WTC11 (cell line): ENCODE results near the gene PAQR3. TPM values are rescaled to one million over a fixed set of nuclear protein-coding genes. Genes with fewer than 3 reads are reported as not detected.

Experiments
- ATAC-seq: fragments of 200-7000 bp; cut with Tn5 transposase; 2 replicates; pipeline ENCODE4 v1.10.0; 2021; ENCODE audit warnings: mild to moderate bottlenecking, moderate library complexity
- CTCF ChIA-PET: fragments of 300-600 bp; sonication (Branson Sonifier 250); formaldehyde crosslinking; loops from one replicate; lab custom pipeline; 2021; ENCODE audit warnings: antibody characterized with exemption; lab: Charles Lee
- POLR2A ChIA-PET: fragments of 350-600 bp; sonication (Branson Sonifier 250); formaldehyde crosslinking; loops from one replicate; lab custom pipeline; 2021; ENCODE audit warnings: antibody characterized with exemption; lab: Charles Lee
- DNase-seq: peaks from one replicate; pipeline ENCODE4 v3.0.0; 2021; ENCODE audit warnings: low spot score
- H3K27ac Mint-ChIP-seq: 2 replicates; pipeline ENCODE4 v1.8.0; 2021; ENCODE audit warnings: mixed read lengths
- H3K27me3 Mint-ChIP-seq: 2 replicates; pipeline ENCODE4 v1.8.0; 2021; ENCODE audit warnings: low read depth, mild to moderate bottlenecking, moderate library complexity, mixed read lengths
- H3K36me3 Mint-ChIP-seq: 2 replicates; pipeline ENCODE4 v1.8.0; 2021; ENCODE audit warnings: mixed read lengths
- H3K4me1 Mint-ChIP-seq: 2 replicates; pipeline ENCODE4 v1.8.0; 2022; ENCODE audit warnings: mixed read lengths
- H3K4me3 Mint-ChIP-seq: 2 replicates; pipeline ENCODE4 v1.8.0; 2021; ENCODE audit warnings: mild to moderate bottlenecking, moderate library complexity, mixed read lengths
- H3K9me3 Mint-ChIP-seq: 2 replicates; pipeline ENCODE4 v1.8.0; 2021; ENCODE audit warnings: mixed read lengths
- CREB1 ChIP-seq: sonication (generic); formaldehyde crosslinking; IDR thresholded peaks from 2 replicates; pipeline ENCODE4 v1.8.0; 2023; ENCODE audit warnings: mild to moderate bottlenecking, missing genetic modification reagents
- EMX1 ChIP-seq: fragments of 250-450 bp; sonication (Bioruptor Pico); IDR thresholded peaks from 2 replicates; pipeline ENCODE4 v1.8.0; 2021; ENCODE audit warnings: mild to moderate bottlenecking
- ETV6 ChIP-seq: sonication (generic); formaldehyde crosslinking; IDR thresholded peaks from 2 replicates; pipeline ENCODE4 v1.8.1; 2022; ENCODE audit warnings: mild to moderate bottlenecking, missing genetic modification reagents
- GTF2I ChIP-seq: fragments of 250-450 bp; sonication (Bioruptor Pico); conservative IDR thresholded peaks from 2 replicates; pipeline ENCODE4 v1.4.0; 2021; ENCODE audit warnings: mild to moderate bottlenecking
- JAZF1 ChIP-seq: fragments of 250-450 bp; sonication (Bioruptor Pico); IDR thresholded peaks from 2 replicates; pipeline ENCODE4 v1.9.0; 2021; ENCODE audit warnings: moderate library complexity, mild to moderate bottlenecking, inconsistent platforms
- SOX15 ChIP-seq: fragments of 250-450 bp; sonication (Bioruptor Pico); IDR thresholded peaks from 2 replicates; pipeline ENCODE4 v1.9.0; 2021; ENCODE audit warnings: mild to moderate bottlenecking
- TCF7 ChIP-seq: sonication (generic); formaldehyde crosslinking; IDR thresholded peaks from 2 replicates; pipeline ENCODE4 v1.8.0; 2022; ENCODE audit warnings: mild to moderate bottlenecking, low read depth, missing genetic modification reagents, moderate library complexity
- ZNF121 ChIP-seq: sonication (generic); formaldehyde crosslinking; IDR thresholded peaks from 2 replicates; pipeline ENCODE4 v1.8.0; 2023; ENCODE audit warnings: missing genetic modification reagents
- ZNF263 ChIP-seq: sonication (generic); formaldehyde crosslinking; IDR thresholded peaks from 2 replicates; pipeline ENCODE4 v1.8.1; 2022; ENCODE audit warnings: low read depth, mild to moderate bottlenecking, moderate library complexity, missing genetic modification reagents
- ZNF317 ChIP-seq: sonication (generic); formaldehyde crosslinking; IDR thresholded peaks from 2 replicates; pipeline ENCODE4 v1.8.1; 2023; ENCODE audit warnings: low read depth, mild to moderate bottlenecking, moderate library complexity, missing genetic modification reagents, borderline replicate concordance
- ZNF416 ChIP-seq: fragments of 250-450 bp; sonication (Bioruptor Pico); IDR thresholded peaks from 2 replicates; pipeline ENCODE4 v1.9.0; 2021; ENCODE audit warnings: mild to moderate bottlenecking, inconsistent platforms
- ZNF671 ChIP-seq: fragments of 250-450 bp; sonication (Bioruptor Pico); IDR thresholded peaks from 2 replicates; pipeline ENCODE4 v1.8.0; 2021; ENCODE audit warnings: mild to moderate bottlenecking
- total RNA-seq: library from RNA; stranded (reverse); gene quantifications from 3 replicates; pipeline ENCODE4 v1.2.3, GENCODE V29; 2021
- TF ChIP-seq, protein P1 (sequence below): fragments of 250-450 bp; sonication (Bioruptor Pico); IDR thresholded peaks from 2 replicates; pipeline ENCODE4 v1.9.0; 2021; ENCODE audit warnings: mild to moderate bottlenecking
- TF ChIP-seq, protein P2 (sequence below): sonication (generic); formaldehyde crosslinking; IDR thresholded peaks from 2 replicates; pipeline ENCODE4 v1.8.0; 2022; ENCODE audit warnings: mild to moderate bottlenecking, missing genetic modification reagents
- TF ChIP-seq, protein P3 (sequence below): fragments of 250-450 bp; sonication (Bioruptor Pico); conservative IDR thresholded peaks from 2 replicates; pipeline ENCODE4 v1.9.0; 2021; ENCODE audit warnings: mild to moderate bottlenecking
- TF ChIP-seq, protein P4 (sequence below): sonication (generic); formaldehyde crosslinking; IDR thresholded peaks from 2 replicates; pipeline ENCODE4 v1.8.1; 2022; ENCODE audit warnings: missing genetic modification reagents, borderline replicate concordance
- TF ChIP-seq, protein P5 (sequence below): sonication (generic); formaldehyde crosslinking; IDR thresholded peaks from 2 replicates; pipeline ENCODE4 v1.8.1; 2023; ENCODE audit warnings: mild to moderate bottlenecking, missing genetic modification reagents

The PAQR3 gene
- total RNA-seq, 1 experiment from 2014 or later = 28.1 TPM

DNA sequence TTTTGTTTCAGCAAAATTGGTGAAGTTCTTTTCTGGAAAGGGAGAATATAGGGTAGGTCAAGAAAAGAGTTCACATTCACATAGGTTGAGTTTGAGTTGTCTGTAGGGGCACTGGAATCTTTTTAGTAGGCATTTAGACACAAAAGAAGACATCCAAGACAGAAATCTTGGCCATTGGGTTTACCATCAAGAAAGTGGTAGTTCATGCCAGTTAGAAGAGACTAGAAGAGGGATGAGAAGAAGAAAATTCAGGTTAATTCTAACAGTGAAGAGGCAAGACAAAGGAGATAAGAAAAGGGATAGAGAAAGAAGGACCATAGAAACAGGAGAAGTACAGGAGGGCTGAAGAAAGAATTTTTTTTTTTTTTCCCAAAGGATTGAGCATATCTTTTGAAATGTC is 39.9 kb downstream of the PAQR3 start:
- Mint-ChIP-seq H3K27ac (no peak overlapping the region), H3K4me1 (no peaks in the 10 kb centered on the region), H3K9me3 (no peaks in the 10 kb centered on the region), H3K36me3 (0 out of 2 replicates have a peak, but pooled peaks cover 3% of the 10 kb centered on the region), H3K4me3 (no peak overlapping the region), H3K27me3 (no peaks in the 10 kb centered on the region)
- ATAC-seq (no peak), DNase-seq (no peak)
- POLR2A ChIA-PET = no interaction called here
- TF ChIP-seq ZNF416 (CRISPR knock-in tag) (no peak), ZNF121 (CRISPR knock-in tag) (no peak), JAZF1 (CRISPR knock-in tag) (no peak), EMX1 (CRISPR knock-in tag) (no peak), GTF2I (CRISPR knock-in tag) (no peak), ZNF671 (no peak), CREB1 (no peak), ZNF317 (CRISPR knock-in tag) (no peak)
- TF ChIP-seq, protein P1, sequence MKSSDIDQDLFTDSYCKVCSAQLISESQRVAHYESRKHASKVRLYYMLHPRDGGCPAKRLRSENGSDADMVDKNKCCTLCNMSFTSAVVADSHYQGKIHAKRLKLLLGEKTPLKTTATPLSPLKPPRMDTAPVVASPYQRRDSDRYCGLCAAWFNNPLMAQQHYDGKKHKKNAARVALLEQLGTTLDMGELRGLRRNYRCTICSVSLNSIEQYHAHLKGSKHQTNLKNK (CRISPR knock-in tag) = no peak
- TF ChIP-seq, protein P2, sequence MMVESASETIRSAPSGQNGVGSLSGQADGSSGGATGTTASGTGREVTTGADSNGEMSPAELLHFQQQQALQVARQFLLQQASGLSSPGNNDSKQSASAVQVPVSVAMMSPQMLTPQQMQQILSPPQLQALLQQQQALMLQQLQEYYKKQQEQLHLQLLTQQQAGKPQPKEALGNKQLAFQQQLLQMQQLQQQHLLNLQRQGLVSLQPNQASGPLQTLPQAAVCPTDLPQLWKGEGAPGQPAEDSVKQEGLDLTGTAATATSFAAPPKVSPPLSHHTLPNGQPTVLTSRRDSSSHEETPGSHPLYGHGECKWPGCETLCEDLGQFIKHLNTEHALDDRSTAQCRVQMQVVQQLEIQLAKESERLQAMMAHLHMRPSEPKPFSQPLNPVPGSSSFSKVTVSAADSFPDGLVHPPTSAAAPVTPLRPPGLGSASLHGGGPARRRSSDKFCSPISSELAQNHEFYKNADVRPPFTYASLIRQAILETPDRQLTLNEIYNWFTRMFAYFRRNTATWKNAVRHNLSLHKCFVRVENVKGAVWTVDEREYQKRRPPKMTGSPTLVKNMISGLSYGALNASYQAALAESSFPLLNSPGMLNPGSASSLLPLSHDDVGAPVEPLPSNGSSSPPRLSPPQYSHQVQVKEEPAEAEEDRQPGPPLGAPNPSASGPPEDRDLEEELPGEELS (CRISPR knock-in tag) = no peak
- TF ChIP-seq, protein P3, sequence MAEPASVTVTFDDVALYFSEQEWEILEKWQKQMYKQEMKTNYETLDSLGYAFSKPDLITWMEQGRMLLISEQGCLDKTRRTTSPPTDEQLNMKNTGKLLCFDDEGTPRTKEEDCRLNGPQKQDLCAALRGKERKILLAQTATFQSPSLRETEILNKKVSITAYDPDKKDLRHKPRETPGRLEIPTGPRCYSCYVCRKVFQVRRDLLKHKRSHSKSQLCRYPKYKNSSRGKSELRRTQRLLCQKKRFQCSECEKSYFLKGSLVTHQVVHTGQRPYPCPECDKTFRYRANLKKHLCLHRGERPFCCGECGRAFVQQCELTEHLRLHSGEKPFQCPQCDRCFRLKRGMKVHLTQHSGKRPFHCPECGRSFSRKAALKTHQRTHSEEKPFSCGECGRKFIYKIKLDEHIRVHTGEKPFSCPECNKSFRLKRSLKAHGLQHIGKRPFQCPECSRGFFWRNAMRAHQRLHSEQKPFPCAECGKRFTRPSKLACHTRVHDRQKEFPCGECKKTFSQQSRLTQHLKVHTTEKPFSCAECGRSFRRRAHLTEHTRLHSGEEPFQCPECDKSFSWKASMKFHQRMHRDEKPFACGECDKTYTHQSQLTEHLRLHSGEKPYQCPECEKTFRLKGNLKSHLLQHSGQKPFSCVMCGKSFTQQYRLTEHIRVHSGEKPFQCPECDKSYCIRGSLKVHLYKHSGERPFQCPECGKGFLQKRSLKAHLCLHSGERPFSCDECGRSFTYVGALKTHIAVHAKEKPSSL (CRISPR knock-in tag) = no peak
- TF ChIP-seq, protein P4, sequence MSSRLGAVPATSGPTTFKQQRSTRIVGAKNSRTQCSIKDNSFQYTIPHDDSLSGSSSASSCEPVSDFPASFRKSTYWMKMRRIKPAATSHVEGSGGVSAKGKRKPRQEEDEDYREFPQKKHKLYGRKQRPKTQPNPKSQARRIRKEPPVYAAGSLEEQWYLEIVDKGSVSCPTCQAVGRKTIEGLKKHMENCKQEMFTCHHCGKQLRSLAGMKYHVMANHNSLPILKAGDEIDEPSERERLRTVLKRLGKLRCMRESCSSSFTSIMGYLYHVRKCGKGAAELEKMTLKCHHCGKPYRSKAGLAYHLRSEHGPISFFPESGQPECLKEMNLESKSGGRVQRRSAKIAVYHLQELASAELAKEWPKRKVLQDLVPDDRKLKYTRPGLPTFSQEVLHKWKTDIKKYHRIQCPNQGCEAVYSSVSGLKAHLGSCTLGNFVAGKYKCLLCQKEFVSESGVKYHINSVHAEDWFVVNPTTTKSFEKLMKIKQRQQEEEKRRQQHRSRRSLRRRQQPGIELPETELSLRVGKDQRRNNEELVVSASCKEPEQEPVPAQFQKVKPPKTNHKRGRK (CRISPR knock-in tag) = no peak
- TF ChIP-seq, protein P5, sequence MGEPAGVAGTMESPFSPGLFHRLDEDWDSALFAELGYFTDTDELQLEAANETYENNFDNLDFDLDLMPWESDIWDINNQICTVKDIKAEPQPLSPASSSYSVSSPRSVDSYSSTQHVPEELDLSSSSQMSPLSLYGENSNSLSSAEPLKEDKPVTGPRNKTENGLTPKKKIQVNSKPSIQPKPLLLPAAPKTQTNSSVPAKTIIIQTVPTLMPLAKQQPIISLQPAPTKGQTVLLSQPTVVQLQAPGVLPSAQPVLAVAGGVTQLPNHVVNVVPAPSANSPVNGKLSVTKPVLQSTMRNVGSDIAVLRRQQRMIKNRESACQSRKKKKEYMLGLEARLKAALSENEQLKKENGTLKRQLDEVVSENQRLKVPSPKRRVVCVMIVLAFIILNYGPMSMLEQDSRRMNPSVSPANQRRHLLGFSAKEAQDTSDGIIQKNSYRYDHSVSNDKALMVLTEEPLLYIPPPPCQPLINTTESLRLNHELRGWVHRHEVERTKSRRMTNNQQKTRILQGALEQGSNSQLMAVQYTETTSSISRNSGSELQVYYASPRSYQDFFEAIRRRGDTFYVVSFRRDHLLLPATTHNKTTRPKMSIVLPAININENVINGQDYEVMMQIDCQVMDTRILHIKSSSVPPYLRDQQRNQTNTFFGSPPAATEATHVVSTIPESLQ = no peak
- CTCF ChIA-PET = no interaction called here

DNA sequence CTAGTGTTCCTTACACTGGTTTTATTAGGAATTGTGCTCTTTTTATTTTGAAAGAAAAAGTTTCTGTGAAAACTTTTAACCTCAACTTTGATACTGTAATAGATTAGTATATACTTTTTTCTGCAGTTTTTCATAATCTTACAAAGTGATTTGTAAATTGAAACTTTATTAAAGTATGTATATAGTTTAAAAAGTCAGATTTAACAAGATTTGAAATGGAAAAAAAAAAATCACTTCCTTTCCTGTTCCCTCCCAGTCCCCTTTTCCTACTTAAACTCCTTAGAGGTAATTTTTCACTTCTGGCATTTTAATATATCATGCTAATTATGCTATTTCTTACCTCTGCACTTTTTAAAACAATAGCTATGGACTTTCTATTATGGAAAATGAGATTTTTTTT is 49.3 kb downstream of the PAQR3 start:
- no peak for TF ChIP-seq ZNF263 (CRISPR knock-in tag)
- TF ChIP-seq TCF7 (CRISPR knock-in tag) = no peak
- TF ChIP-seq, protein P4 (CRISPR knock-in tag) = no peak
- TF ChIP-seq ETV6 (CRISPR knock-in tag) = no peak
- no peak for TF ChIP-seq SOX15 (CRISPR knock-in tag)
- TF ChIP-seq EMX1 (CRISPR knock-in tag) = no peak
- ChIA-PET CTCF (no interaction called here), POLR2A (no interaction called here)
- no peaks in the 10 kb centered on the region for H3K4me1 Mint-ChIP-seq
- DNase-seq = no peak
- no peak overlapping the region for H3K4me3 Mint-ChIP-seq
- H3K9me3 Mint-ChIP-seq = no peaks in the 10 kb centered on the region
- no peak overlapping the region for H3K27ac Mint-ChIP-seq
- H3K27me3 Mint-ChIP-seq = no peaks in the 10 kb centered on the region
- ATAC-seq = no peak
- H3K36me3 Mint-ChIP-seq = peaks cover 22% of the 10 kb centered on the region
